GM19035 (cell line): Measurements from ENCODE around the gene SLC41A1.

ENCODE experiments used
- ATAC-seq: cut with Tn5 transposase; IDR thresholded peaks from one replicate; pipeline ENCODE4 v1.9.1; 2021; ENCODE audit not compliant: unreplicated experiment

The SLC41A1 gene

GRCh38 chr1:205760606-205761005, 52.4 kb downstream of the SLC41A1 start:
- ATAC-seq = no peak

GRCh38 chr1:205756552-205756951, 56.4 kb downstream of the SLC41A1 start:
- ATAC-seq = no peak

- ATAC-seq = no peak
Observed at GRCh38 chr1:205754857-205755256, 58.1 kb downstream of the SLC41A1 start.

GRCh38 chr1:205751036-205751651, 61.9 kb downstream of the SLC41A1 start:
- no peak for ATAC-seq

- peak; percentile 78 for ATAC-seq
Observed at GRCh38 chr1:205750138-205751035, 62.6 kb downstream of the SLC41A1 start, which contains the start of gene NUCKS1. TSS of gene NUCKS1 (minus strand) at chr1:205750182. CDS start at chr1:205749973, 209 bp downstream.

- ATAC-seq = peak; percentile 77
Observed at GRCh38 chr1:205749234-205750137, 63.5 kb downstream of the SLC41A1 start.

- ATAC-seq = peak; percentile 20
Observed at GRCh38 chr1:205748403-205749233, 64.4 kb downstream of the SLC41A1 start.

- no peak for ATAC-seq
Observed at GRCh38 chr1:205746757-205747412, 66.1 kb downstream of the SLC41A1 start.

- ATAC-seq = no peak
Observed at GRCh38 chr1:205744403-205744802, 68.6 kb downstream of the SLC41A1 start.

- no peak for ATAC-seq
Observed at GRCh38 chr1:205743977-205744376, 69.0 kb downstream of the SLC41A1 start.

- no peak for ATAC-seq
Observed at GRCh38 chr1:205741681-205742080, 71.3 kb downstream of the SLC41A1 start.

GRCh38 chr1:205739348-205740160, 73.4 kb downstream of the SLC41A1 start:
- no peak for ATAC-seq
